Hepatocyte (in vitro differentiated cells): ENCODE measurements around the gene ARRB1. TPM values are rescaled to one million over a fixed set of nuclear protein-coding genes. Genes with fewer than 3 reads are reported as not detected.

ENCODE experiments used
- DNase-seq: peaks from one replicate; pipeline ENCODE4 v3.0.0-alpha.2; 2016; ENCODE audit warnings: low spot score
- H2AFZ ChIP-seq: fragments of 200-600 bp; sonication (generic); 2 replicates; pipeline ENCODE4 v1.6.0; 2016; ENCODE audit warnings: antibody characterized with exemption, mild to moderate bottlenecking
- H3K27ac ChIP-seq: fragments of 200-600 bp; sonication (generic); 2 replicates; pipeline ENCODE4 v1.5.1; 2016; ENCODE audit warnings: mild to moderate bottlenecking
- H3K27me3 ChIP-seq: fragments of 200-600 bp; sonication (generic); 2 replicates; pipeline ENCODE4 v1.6.1; 2016
- H3K36me3 ChIP-seq: fragments of 200-600 bp; sonication (generic); replicated peaks from 2 replicates; pipeline ENCODE4 v1.5.1; 2016; ENCODE audit warnings: low read depth; ENCODE audit not compliant: insufficient read depth
- H3K4me1 ChIP-seq: fragments of 200-600 bp; sonication (generic); 2 replicates; pipeline ENCODE4 v1.5.1; 2016; ENCODE audit warnings: mild to moderate bottlenecking, moderate library complexity; ENCODE audit not compliant: insufficient read depth
- H3K4me2 ChIP-seq: fragments of 200-600 bp; sonication (generic); 2 replicates; pipeline ENCODE4 v1.6.0; 2016
- H3K4me3 ChIP-seq: fragments of 200-600 bp; sonication (generic); 2 replicates; pipeline ENCODE4 v1.5.1; 2016; ENCODE audit warnings: mild to moderate bottlenecking
- H3K79me2 ChIP-seq: fragments of 200-600 bp; sonication (generic); 2 replicates; pipeline ENCODE4 v1.6.0; 2017; ENCODE audit warnings: mild to moderate bottlenecking
- H3K9me2 ChIP-seq: fragments of 200-600 bp; sonication (generic); replicated peaks from 2 replicates; pipeline ENCODE4 v1.6.0; 2017; ENCODE audit warnings: mild to moderate bottlenecking; ENCODE audit not compliant: insufficient read depth
- H3K9me3 ChIP-seq: fragments of 200-600 bp; sonication (generic); 2 replicates; pipeline ENCODE4 v1.5.1; 2016; ENCODE audit warnings: low read depth, mild to moderate bottlenecking
- H4K20me1 ChIP-seq: fragments of 200-600 bp; sonication (generic); 2 replicates; pipeline ENCODE4 v1.6.0; 2016; ENCODE audit warnings: mild to moderate bottlenecking; ENCODE audit not compliant: insufficient read depth, poor library complexity, severe bottlenecking
- CTCF ChIP-seq: fragments of 200-600 bp; sonication (generic); IDR thresholded peaks from 2 replicates; pipeline ENCODE4 v1.5.1; 2016; ENCODE audit warnings: antibody characterized with exemption, mild to moderate bottlenecking; ENCODE audit not compliant: poor library complexity
- EZH2 ChIP-seq: fragments of 200-600 bp; sonication (generic); IDR thresholded peaks from 2 replicates; pipeline ENCODE4 v1.6.1; 2016; ENCODE audit warnings: antibody characterized with exemption, mild to moderate bottlenecking, borderline replicate concordance
- EZH2phosphoT487 ChIP-seq: fragments of 200-600 bp; sonication (generic); IDR thresholded peaks from one replicate; pipeline ENCODE4 v1.6.1; 2018; ENCODE audit warnings: antibody characterized with exemption, mild to moderate bottlenecking, low read depth, moderate library complexity; ENCODE audit not compliant: unreplicated experiment, severe bottlenecking
- WGBS: methylation state at CpG from one replicate; pipeline ENCODE4 v1.1.6; 2016; ENCODE audit warnings: low lambda C conversion rate; ENCODE audit errors: missing lambda C conversion rate; 5-methylcytosine and 5-hydroxymethylcytosine counted together
- polyA plus RNA-seq: library from polyadenylated mRNA; unstranded; fragments of >200 nt; fragmentation: Nextera tagmentation; extraction: Ambion mirVana; gene quantifications from 2 replicates; pipeline ENCODE4 v1.2.1, GENCODE V29; 2016
- total RNA-seq: library from RNA; depleted of rRNA; stranded (reverse); fragments of >200 nt; gene quantifications from 2 replicates; pipeline ENCODE4 v1.2.3, GENCODE V29; 2014

The ARRB1 gene
- total and polyA plus RNA-seq, 2 experiments from 2014 or later = 16.2 to 83.2 TPM

GRCh38 chr11:75268626-75269366 lies 82.7 kb downstream of the ARRB1 start:
- H4K20me1 ChIP-seq = no peaks in the 10 kb centered on the region

GRCh38 chr11:75267171-75267970 lies 84.1 kb downstream of the ARRB1 start:
- no peak for DNase-seq
- no peaks in the 10 kb centered on the region for H3K4me1 ChIP-seq
- TF ChIP-seq EZH2 (no peak), CTCF (no peak), EZH2phosphoT487 (no peak)
- H3K4me3 ChIP-seq = no peak overlapping the region
- no peaks in the 10 kb centered on the region for H3K36me3 ChIP-seq
- H3K9me2 ChIP-seq = no peaks in the 10 kb centered on the region
- WGBS = 95% methylated on average over 20 of the region's 27 CpGs
- no peak overlapping the region for H3K4me2 ChIP-seq
- H3K9me3 ChIP-seq = no peaks in the 10 kb centered on the region
- no peak overlapping the region for H2AFZ ChIP-seq
- H3K27ac ChIP-seq = no peak overlapping the region
- no peaks in the 10 kb centered on the region for H3K79me2 ChIP-seq
- H4K20me1 ChIP-seq = no peaks in the 10 kb centered on the region
- no peaks in the 10 kb centered on the region for H3K27me3 ChIP-seq

More at GRCh38 chr11:75268626-75269366, 82.7 kb downstream of the ARRB1 start:
- no peak overlapping the region for H2AFZ ChIP-seq
- TF ChIP-seq EZH2phosphoT487 = no peak
- TF ChIP-seq EZH2 = no peak
- no peak for TF ChIP-seq CTCF
- no peak overlapping the region for H3K4me3 ChIP-seq
- H3K9me3 ChIP-seq = no peaks in the 10 kb centered on the region
- no peaks in the 10 kb centered on the region for H3K79me2 ChIP-seq
- no peak overlapping the region for H3K27ac ChIP-seq
- H3K4me1 ChIP-seq = no peaks in the 10 kb centered on the region
- H3K9me2 ChIP-seq = no peaks in the 10 kb centered on the region
- no peak overlapping the region for H3K4me2 ChIP-seq
- no peak for DNase-seq
- no peaks in the 10 kb centered on the region for H3K27me3 ChIP-seq
- WGBS = 93% methylated on average over 21 of the region's 25 CpGs
- H3K36me3 ChIP-seq = no peaks in the 10 kb centered on the region

GRCh38 chr11:75265851-75266531 lies 85.5 kb downstream of the ARRB1 start:
- Histone ChIP-seq H3K27ac (no peak overlapping the region), H3K9me2 (no peaks in the 10 kb centered on the region), H2AFZ (no peak overlapping the region), H3K4me3 (no peak overlapping the region), H4K20me1 (no peaks in the 10 kb centered on the region), H3K27me3 (no peaks in the 10 kb centered on the region), H3K4me1 (no peaks in the 10 kb centered on the region), H3K9me3 (no peaks in the 10 kb centered on the region), H3K79me2 (no peaks in the 10 kb centered on the region), H3K4me2 (no peak overlapping the region), H3K36me3 (no peaks in the 10 kb centered on the region)
- 85% methylated on average over 17 of the region's 17 CpGs for WGBS
- peak; percentile 40 for DNase-seq
- TF ChIP-seq EZH2phosphoT487 (no peak), CTCF (no peak), EZH2 (no peak)
